Measurements from ENCODE around the gene DNAJB6.
A peak's percentile ranks its signal among the peaks of the same experiment; 100 is the strongest.

DNAJB6 gene

GRCh38 chr7:157371296-157371695, 34.5 kb downstream of the DNAJB6 start:
- DNase-seq, result no peak

- DNase-seq, result no peak
These were observed 35.8 kb downstream of the DNAJB6 start for GRCh38 chr7:157372300-157373232.

GRCh38 chr7:157373493-157373892, 36.7 kb downstream of the DNAJB6 start:
- no peak for DNase-seq

- DNase-seq, result no peak
These were observed 38.6 kb downstream of the DNAJB6 start for GRCh38 chr7:157375410-157375809.

GRCh38 chr7:157377436-157378124, 40.8 kb downstream of the DNAJB6 start:
- DNase-seq, result no peak

- DNase-seq, result no peak
These were observed 41.6 kb downstream of the DNAJB6 start for GRCh38 chr7:157378390-157378789.

GRCh38 chr7:157379493-157379892, 42.7 kb downstream of the DNAJB6 start:
- DNase-seq, result no peak

GRCh38 chr7:157380416-157380815, 43.6 kb downstream of the DNAJB6 start:
- DNase-seq, result no peak

- no peak for DNase-seq
These were observed 47.1 kb downstream of the DNAJB6 start for GRCh38 chr7:157383868-157384267.

- no peak for DNase-seq
These were observed 47.5 kb downstream of the DNAJB6 start for GRCh38 chr7:157384301-157384700.

- peak; percentile 69 to 87 for DNase-seq
These were observed 50.4 kb downstream of the DNAJB6 start for GRCh38 chr7:157386979-157387800.

GRCh38 chr7:157388301-157388700, 51.5 kb downstream of the DNAJB6 start:
- no peak for DNase-seq

GRCh38 chr7:157389951-157390730, 53.3 kb downstream of the DNAJB6 start:
- no peak for DNase-seq

- DNase-seq, result no peak
These were observed 54.4 kb downstream of the DNAJB6 start for GRCh38 chr7:157391036-157391710.

- DNase-seq, result no peak
These were observed 55.6 kb downstream of the DNAJB6 start for GRCh38 chr7:157392256-157393037.

GRCh38 chr7:157394246-157395191, 57.7 kb downstream of the DNAJB6 start:
- DNase-seq, result no peak

GRCh38 chr7:157395206-157395605, 58.4 kb downstream of the DNAJB6 start:
- no peak for DNase-seq

GRCh38 chr7:157396316-157397035, 59.7 kb downstream of the DNAJB6 start:
- no peak for DNase-seq
